Mesodermal cell (in vitro differentiated cells): ENCODE data around the gene LTO1.
"Not testable (repeated sequence)": the region's sequence is repeated elsewhere in the genome, so short reads cannot be mapped to it uniquely, and the experiment has no call there.

Experiments
- H3K27ac ChIP-seq: 2 replicates; pipeline ENCODE4 v1.7.0; 2013; ENCODE audit warnings: mild to moderate bottlenecking, low read depth, low read length, moderate library complexity; ENCODE audit not compliant: severe bottlenecking
- H3K36me3 ChIP-seq: 2 replicates; pipeline ENCODE4 v1.7.1; 2013; ENCODE audit warnings: mild to moderate bottlenecking, low read length, moderate library complexity; ENCODE audit not compliant: control insufficient read depth, insufficient read depth
- H3K4me1 ChIP-seq: one replicate; pipeline ENCODE4 v1.7.1; 2013; ENCODE audit warnings: mild to moderate bottlenecking, low read length; ENCODE audit not compliant: insufficient read depth, control insufficient read depth, poor library complexity, severe bottlenecking
- H3K4me3 ChIP-seq: 2 replicates; pipeline ENCODE4 v1.7.0; 2013; ENCODE audit warnings: low read length, control low read depth, mild to moderate bottlenecking; ENCODE audit not compliant: insufficient read depth, poor library complexity, severe bottlenecking; ENCODE audit errors: extremely low read depth
- H3K9me3 ChIP-seq: 2 replicates; pipeline ENCODE4 v1.7.1; 2013; ENCODE audit warnings: mild to moderate bottlenecking, low read length, moderate library complexity; ENCODE audit not compliant: control insufficient read depth
- WGBS, 2 experiments: methylation state at CpG; one replicate each; pipeline ENCODE4 v1.1.5; 2013; ENCODE audit warnings: missing lambda C conversion rate in 2 of 2; ENCODE audit not compliant: insufficient coverage in 2 of 2; 5-methylcytosine and 5-hydroxymethylcytosine counted together

The LTO1 gene

DNA sequence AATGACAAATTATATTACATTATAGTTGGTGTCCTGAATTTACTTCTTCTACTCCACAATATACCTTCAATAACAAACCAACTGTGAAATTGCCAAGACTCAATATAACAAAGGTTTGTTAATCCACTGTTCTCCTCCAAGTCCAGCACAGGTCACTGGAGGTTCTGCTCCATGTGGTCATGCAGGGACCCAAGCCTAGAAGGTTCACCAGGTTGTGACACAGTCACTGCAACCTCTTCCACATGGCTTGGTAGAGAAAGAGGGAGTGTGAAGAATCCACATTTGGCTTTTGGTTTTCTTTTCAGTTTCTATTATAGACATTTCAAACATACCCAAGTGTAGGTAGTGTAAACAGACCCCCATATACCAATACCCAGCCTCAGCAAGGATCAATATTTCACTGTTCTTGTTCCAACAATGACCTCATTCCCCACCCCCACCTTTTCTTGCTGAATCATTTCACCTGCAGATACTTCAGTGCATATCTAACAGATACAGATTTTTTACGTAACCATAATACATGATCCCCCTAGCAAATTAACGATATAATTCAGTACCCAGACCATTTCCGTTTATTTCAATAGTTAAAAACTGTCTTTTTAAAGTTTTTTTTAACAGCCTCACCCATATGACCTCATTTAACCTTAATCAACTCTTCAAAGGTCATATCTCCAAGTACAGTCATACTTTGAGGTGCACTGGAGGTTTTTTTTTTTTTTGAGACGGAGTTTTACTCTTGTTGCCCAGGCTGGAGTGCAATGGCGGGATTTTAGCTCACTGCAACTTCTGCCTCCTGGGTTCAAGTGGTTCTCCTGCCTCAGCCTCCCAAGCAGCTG lies 14.5 kb upstream of the LTO1 start:
- Histone ChIP-seq H3K4me1 (no peaks in the 10 kb centered on the region), H3K9me3 (no peaks in the 10 kb centered on the region), H3K4me3 (no peak overlapping the region), H3K36me3 (no peaks in the 10 kb centered on the region), H3K27ac (no peak overlapping the region)
- 94 to 100% methylated on average over 2 to 4 of the region's 5 CpGs for WGBS, 2 experiments

DNA sequence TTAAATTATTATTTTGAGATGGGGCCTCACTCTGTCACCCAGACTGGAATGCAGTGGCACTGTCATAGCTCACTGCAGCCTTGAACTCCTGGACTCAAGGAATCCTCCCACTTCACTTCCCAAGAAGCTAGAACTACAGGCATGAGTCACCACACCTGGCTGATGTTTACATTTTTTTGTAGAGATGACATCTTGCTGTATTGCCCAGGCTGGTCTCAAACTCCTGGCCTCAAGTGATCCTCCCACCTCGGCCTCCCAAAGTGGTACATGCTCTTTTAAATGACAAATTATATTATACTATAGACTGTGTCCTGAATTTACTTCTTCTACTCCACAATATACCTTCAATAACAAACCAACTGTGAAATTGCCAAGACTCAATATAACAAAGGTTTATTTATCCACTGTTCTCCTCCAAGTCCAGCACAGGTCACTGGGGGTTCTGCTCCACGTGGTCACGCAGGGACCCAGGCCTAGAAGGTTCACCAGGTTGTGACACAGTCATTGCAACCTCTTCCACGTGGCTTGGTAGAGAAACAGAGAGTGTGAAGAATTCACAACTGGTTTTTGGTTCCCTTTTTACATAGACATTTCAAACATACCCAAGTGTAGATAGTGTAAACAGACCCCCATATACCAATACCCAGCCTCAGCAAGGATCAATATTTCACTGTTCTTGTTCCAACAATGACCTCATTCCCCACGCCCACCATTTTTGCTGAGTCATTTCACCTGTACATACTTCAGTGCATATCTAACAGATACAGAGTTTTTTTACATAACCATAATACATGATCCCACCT lies 13.0 kb upstream of the LTO1 start:
- not testable (repeated sequence) for H3K4me3 ChIP-seq, H3K36me3 ChIP-seq, H3K4me1 ChIP-seq, H3K9me3 ChIP-seq, H3K27ac ChIP-seq
- 94 to 97% methylated on average over 2 to 5 of the region's 5 CpGs for WGBS, 2 experiments

DNA sequence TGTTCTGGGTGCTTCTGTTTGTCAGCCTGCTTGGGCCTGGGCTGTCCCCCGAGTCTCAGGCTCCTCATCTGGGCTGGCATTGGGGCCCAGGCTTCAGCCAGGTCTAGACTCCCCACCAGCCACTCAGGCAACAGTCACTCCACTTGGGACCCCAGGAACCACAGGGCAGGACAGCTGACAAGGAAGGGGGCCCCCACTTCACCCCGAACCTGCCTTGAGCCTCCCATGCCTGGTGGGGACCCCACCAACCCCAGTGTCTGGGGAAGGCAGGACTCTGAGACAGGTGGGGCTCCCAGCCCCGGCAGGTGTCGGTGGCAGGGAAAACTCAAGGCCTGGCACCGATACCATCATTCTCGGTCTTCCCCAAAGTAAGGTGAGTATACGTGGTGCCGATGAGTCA lies 11.7 kb upstream of the LTO1 start:
- Histone ChIP-seq H3K4me3 (no peak overlapping the region), H3K27ac (no peak overlapping the region), H3K36me3 (no peaks in the 10 kb centered on the region), H3K9me3 (no peaks in the 10 kb centered on the region), H3K4me1 (no peaks in the 10 kb centered on the region)
- WGBS, 2 experiments = 88 to 89% methylated on average over 5 to 8 of the region's 8 CpGs

DNA sequence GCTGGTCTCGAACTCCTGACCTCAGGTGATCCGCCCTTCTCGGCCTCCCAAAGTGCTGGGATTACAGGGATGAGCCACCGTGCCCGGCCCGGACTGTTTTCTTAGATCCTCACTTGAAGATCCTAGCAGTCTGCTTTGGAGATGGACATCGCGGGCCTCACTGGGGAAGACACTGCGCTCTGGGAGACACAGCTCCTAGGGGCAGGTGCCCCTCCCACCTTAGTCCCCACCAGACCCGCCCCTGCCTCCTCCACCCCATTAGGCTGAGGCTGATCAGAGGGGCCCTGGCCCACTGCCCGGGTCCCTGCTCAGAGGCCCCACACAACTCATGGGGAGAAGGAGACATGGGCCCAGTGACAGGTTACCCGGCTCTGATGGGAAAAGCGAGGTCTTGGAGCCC lies 11.3 kb upstream of the LTO1 start:
- WGBS, 2 experiments = 79 to 85% methylated on average over 12 to 13 of the region's 13 CpGs
- no peaks in the 10 kb centered on the region for H3K9me3 ChIP-seq
- H3K4me1 ChIP-seq = no peaks in the 10 kb centered on the region
- no peaks in the 10 kb centered on the region for H3K36me3 ChIP-seq
- H3K27ac ChIP-seq = no peak overlapping the region
- H3K4me3 ChIP-seq = no peak overlapping the region

DNA sequence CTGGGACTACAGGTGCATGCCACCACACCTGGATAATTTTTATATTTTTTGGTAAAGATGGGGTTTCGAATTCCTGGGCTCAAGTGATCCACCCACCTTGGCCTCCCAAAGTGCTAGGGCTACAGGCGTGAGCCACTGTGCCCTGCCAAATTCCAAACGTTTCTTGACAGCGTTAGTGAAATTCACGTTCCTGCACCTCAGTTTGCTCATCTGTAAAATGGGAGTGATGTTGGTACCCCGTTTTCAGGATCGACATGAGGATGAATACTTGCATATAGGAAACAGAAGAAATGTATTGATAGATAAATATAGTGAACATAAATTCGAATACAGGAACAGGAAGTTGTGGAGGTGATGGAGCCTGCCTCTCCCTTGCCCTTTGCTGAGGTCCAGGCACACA lies 10.2 kb upstream of the LTO1 start:
- Histone ChIP-seq H3K4me1 (no peaks in the 10 kb centered on the region), H3K4me3 (no peak overlapping the region), H3K36me3 (no peaks in the 10 kb centered on the region), H3K27ac (no peak overlapping the region), H3K9me3 (no peaks in the 10 kb centered on the region)
- 65 to 66% methylated on average over 8 of the region's 8 CpGs for WGBS, 2 experiments

DNA sequence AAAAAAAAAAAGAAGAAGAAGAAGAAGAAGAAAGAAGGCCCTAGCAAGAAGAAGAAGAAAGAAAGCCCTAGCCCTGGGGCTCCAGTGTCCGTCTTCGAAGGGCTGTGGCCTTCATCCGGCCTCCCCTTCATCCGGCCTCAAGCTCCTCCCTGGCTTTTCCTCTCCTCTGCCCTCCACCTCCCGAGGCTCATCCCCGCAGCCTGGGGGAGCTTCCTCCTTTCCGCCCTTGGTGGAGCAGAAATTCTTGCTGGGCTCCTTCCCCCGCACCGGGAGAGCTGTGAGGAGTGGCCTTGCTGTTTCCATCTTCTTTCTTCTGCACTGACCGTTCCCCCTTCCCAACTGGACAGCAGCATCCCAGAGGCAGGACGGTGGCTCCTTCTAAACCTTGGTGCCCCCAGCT lies 9.5 kb upstream of the LTO1 start:
- Histone ChIP-seq H3K4me1 (no peaks in the 10 kb centered on the region), H3K27ac (no peak overlapping the region)
- 83 to 84% methylated on average over 10 of the region's 11 CpGs for WGBS, 2 experiments

DNA sequence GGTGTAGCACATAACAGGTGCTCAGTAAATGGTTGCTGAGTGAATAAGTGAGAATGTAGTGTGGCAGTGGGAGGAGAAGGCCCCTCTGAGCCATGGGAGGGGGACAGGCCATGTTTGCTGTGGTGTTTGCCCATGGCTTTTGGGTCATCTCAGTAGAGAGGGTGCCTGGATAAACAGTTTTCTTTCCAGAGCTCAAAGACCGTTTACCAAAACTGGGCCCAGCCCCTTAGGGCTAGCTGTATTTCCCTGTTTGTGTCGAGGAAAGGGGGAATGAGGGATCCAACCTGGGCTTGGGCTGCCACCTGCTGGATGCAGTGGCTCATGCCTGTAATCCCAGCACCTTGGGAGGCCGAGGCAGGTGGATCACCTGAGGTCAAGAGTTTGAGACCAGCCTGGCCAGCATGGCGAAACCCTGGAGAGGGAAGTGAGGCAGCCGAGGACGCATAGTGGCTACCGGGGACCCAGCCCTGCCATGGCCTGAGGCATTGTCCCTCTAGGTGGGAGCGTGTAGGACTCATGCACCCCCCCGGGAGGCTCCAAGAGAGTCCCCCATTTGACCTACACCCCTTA lies 8.7 kb upstream of the LTO1 start:
- Histone ChIP-seq H3K27ac (no peak overlapping the region), H3K4me3 (no peak overlapping the region), H3K9me3 (no peaks in the 10 kb centered on the region), H3K4me1 (no peaks in the 10 kb centered on the region), H3K36me3 (no peaks in the 10 kb centered on the region)
- 62 to 64% methylated on average over 6 to 8 of the region's 9 CpGs for WGBS, 2 experiments

More for the DNA sequence above, 9.5 kb upstream of the LTO1 start:
- H3K9me3 ChIP-seq = no peaks in the 10 kb centered on the region
- H3K36me3 ChIP-seq = no peaks in the 10 kb centered on the region
- no peak overlapping the region for H3K4me3 ChIP-seq

DNA sequence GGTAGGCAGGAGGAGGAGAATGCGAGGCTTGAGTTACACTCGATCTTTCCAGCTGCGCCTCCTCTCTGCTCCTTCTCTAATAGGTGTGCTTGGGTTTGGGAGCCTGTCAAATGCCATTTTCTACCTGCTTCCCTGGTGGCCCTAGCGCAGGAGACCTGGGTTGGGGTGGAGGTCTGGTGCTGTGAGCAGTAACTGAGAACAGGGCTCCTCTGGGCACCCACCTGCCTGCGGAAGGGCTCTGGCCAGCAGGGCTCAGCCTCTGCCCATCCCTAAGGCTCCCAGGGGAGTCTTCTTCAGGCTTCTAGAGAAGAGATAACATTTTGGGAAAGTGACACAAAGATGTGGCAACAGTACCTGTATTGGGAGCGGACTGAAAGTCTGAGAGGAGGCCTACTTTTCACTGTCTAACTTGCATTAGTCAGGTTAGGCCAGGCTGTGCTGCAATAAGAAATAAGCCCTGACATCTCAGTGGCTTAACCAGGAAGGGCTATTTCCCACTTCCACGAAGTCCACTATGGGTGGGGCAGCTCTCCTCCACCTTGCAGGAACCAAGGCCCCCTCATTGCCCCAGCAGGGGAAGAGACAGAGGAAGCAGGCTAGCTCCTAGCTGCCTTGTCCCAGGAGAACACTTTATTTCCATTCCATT lies 7.7 kb upstream of the LTO1 start:
- Histone ChIP-seq H3K4me3 (no peak overlapping the region), H3K36me3 (no peaks in the 10 kb centered on the region), H3K9me3 (no peaks in the 10 kb centered on the region), H3K27ac (no peak overlapping the region), H3K4me1 (no peaks in the 10 kb centered on the region)
- 86 to 91% methylated on average over 5 to 6 of the region's 7 CpGs for WGBS, 2 experiments

DNA sequence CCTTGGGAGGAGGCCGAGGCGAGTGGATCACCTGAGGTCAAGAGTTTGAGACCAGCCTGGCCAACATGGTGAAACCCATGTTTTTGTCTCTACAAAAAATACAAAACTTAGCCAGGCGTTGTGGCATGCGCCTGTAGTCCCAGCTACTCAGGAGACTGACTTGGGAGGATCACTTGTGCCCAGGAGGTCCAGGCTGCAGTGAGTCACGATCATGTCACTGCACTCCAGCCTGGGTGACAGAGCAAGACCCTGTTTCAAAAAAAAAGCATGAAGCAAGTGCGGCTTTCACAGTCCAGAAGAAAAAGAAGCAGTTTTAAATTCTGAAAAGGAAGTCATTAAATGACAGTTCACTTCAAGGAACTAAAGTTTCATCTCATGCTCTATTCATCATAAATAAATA lies 7.1 kb upstream of the LTO1 start:
- H3K4me1 ChIP-seq = no peaks in the 10 kb centered on the region
- WGBS, 2 experiments = 87 to 92% methylated on average over 6 of the region's 6 CpGs
- H3K36me3 ChIP-seq = no peaks in the 10 kb centered on the region
- H3K9me3 ChIP-seq = no peaks in the 10 kb centered on the region
- no peak overlapping the region for H3K27ac ChIP-seq
- no peak overlapping the region for H3K4me3 ChIP-seq

DNA sequence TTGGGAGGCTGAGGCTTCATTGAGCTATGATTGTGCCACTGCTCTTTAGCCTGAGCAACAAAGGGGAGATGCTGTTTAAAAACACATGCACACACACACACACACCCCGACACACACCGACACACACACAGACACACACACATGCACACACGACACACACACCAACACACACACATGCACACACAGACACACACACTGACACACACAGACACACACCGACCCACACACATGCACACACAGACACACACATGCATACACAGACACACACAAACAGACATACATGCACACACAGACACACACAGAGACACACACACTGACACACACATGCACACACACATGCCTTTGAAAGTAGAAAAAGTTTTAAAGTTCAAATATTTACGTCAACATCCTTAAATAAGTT lies 5.5 kb upstream of the LTO1 start:
- Histone ChIP-seq H3K36me3 (no peaks in the 10 kb centered on the region), H3K4me3 (no peak overlapping the region), H3K27ac (no peak overlapping the region), H3K9me3 (no peaks in the 10 kb centered on the region), H3K4me1 (no peaks in the 10 kb centered on the region)
- 88 to 100% methylated on average over 1 to 2 of the region's 5 CpGs for WGBS, 2 experiments
